ENCODE measurements around the gene CNR2. TPM values are rescaled to one million over a fixed set of nuclear protein-coding genes. Genes with fewer than 3 reads are reported as not detected.

CNR2 gene
- total and polyA plus RNA-seq, 2 experiments from 2014 or later = not detected

DNA sequence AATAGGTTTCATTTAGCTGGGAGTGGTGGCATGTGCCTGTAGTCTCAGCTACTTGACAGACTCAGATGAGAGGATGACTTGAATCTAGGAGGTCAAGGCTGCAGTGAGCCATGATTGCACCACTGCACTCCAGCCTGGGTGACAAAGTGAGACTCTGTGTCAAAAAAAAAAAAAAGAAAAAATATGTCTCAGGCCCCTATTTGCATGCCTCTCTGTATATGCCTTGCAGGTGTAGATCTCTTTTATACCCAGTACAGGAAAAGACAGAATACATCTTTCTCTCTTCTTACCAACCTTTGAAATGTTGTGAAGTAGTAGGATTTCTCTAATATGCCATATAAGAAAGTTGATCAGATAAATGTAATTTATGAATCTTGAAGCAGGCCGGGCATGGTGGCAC is 6.4 kb downstream of the CNR2 start (continued):
- TF ChIP-seq EZH2 (IDR thresholded peaks at IDR 0.05; ENCODE audit: low read depth, unreplicated experiment) = no peak

DNA sequence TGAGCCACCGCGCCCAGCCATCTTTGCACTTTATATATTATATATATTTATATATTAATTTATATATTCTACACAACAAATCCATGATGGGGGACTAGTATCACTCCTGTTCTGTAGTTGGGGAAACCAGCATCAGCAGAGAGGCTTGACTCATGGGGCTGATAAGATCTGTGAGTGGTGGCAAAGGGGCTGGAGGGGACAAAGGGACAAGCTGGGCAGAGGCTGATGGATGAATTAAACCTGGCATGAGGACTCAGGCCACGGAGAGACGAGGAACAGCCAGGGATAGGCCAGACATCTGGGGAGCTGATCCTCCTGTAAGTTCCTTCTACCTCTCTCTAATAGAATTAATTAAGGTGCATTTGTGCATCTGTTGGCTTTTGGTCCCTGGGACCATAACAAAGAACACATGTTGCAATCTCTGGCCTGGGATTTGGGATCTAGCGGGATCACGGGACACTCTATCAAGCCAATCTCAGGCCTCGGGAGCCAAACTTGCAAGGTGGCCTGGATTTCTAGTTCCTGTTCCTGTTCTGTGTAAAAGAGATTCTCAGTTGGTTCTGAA is 7.6 kb downstream of the CNR2 start:
- Histone ChIP-seq H3K4me2 (no peak overlapping the region), H2AFZ (no peak overlapping the region), H3K9me2 (ENCODE audit: insufficient read depth) (no peaks in the 10 kb centered on the region), H3K4me1 (ENCODE audit: insufficient read depth) (peaks cover 20% of the 10 kb centered on the region), H3F3A (replicated peaks; ENCODE audit: low read depth) (peaks cover 3% of the 10 kb centered on the region; the same call in 1 of the 2 replicates), H3K4me3 (no peak overlapping the region), H3K79me2 (replicated peaks; ENCODE audit: insufficient read depth) (no peaks in the 10 kb centered on the region), H3K36me3 (ENCODE audit: insufficient read depth) (no peaks in the 10 kb centered on the region), H3K27ac (ENCODE audit: low read depth) (no peak overlapping the region), H4K20me1 (replicated peaks; ENCODE audit: insufficient read depth) (no peaks in the 10 kb centered on the region), H3K27me3 (ENCODE audit: insufficient read depth) (peaks cover 45% of the 10 kb centered on the region)
- Mint-ChIP-seq H3K4me3 (no peak overlapping the region), H3K9me3 (no peaks in the 10 kb centered on the region), H3K4me1 (peaks cover 23% of the 10 kb centered on the region), H3K27ac (no peak overlapping the region), H3K36me3 (ENCODE audit: low read depth) (no peaks in the 10 kb centered on the region; the same call in 2 of the 3 replicates), H3K27me3 (ENCODE audit: insufficient read depth, low read depth, poor library complexity) (peaks cover 38% of the 10 kb centered on the region)
- DNase-seq (ENCODE audit: low spot score) (no peak), ATAC-seq (no peak)
- TF ChIP-seq ZNF331 (CRISPR knock-in tag; IDR thresholded peaks at IDR 0.05; ENCODE audit: low read depth) = no peak
- TF ChIP-seq, protein P1, sequence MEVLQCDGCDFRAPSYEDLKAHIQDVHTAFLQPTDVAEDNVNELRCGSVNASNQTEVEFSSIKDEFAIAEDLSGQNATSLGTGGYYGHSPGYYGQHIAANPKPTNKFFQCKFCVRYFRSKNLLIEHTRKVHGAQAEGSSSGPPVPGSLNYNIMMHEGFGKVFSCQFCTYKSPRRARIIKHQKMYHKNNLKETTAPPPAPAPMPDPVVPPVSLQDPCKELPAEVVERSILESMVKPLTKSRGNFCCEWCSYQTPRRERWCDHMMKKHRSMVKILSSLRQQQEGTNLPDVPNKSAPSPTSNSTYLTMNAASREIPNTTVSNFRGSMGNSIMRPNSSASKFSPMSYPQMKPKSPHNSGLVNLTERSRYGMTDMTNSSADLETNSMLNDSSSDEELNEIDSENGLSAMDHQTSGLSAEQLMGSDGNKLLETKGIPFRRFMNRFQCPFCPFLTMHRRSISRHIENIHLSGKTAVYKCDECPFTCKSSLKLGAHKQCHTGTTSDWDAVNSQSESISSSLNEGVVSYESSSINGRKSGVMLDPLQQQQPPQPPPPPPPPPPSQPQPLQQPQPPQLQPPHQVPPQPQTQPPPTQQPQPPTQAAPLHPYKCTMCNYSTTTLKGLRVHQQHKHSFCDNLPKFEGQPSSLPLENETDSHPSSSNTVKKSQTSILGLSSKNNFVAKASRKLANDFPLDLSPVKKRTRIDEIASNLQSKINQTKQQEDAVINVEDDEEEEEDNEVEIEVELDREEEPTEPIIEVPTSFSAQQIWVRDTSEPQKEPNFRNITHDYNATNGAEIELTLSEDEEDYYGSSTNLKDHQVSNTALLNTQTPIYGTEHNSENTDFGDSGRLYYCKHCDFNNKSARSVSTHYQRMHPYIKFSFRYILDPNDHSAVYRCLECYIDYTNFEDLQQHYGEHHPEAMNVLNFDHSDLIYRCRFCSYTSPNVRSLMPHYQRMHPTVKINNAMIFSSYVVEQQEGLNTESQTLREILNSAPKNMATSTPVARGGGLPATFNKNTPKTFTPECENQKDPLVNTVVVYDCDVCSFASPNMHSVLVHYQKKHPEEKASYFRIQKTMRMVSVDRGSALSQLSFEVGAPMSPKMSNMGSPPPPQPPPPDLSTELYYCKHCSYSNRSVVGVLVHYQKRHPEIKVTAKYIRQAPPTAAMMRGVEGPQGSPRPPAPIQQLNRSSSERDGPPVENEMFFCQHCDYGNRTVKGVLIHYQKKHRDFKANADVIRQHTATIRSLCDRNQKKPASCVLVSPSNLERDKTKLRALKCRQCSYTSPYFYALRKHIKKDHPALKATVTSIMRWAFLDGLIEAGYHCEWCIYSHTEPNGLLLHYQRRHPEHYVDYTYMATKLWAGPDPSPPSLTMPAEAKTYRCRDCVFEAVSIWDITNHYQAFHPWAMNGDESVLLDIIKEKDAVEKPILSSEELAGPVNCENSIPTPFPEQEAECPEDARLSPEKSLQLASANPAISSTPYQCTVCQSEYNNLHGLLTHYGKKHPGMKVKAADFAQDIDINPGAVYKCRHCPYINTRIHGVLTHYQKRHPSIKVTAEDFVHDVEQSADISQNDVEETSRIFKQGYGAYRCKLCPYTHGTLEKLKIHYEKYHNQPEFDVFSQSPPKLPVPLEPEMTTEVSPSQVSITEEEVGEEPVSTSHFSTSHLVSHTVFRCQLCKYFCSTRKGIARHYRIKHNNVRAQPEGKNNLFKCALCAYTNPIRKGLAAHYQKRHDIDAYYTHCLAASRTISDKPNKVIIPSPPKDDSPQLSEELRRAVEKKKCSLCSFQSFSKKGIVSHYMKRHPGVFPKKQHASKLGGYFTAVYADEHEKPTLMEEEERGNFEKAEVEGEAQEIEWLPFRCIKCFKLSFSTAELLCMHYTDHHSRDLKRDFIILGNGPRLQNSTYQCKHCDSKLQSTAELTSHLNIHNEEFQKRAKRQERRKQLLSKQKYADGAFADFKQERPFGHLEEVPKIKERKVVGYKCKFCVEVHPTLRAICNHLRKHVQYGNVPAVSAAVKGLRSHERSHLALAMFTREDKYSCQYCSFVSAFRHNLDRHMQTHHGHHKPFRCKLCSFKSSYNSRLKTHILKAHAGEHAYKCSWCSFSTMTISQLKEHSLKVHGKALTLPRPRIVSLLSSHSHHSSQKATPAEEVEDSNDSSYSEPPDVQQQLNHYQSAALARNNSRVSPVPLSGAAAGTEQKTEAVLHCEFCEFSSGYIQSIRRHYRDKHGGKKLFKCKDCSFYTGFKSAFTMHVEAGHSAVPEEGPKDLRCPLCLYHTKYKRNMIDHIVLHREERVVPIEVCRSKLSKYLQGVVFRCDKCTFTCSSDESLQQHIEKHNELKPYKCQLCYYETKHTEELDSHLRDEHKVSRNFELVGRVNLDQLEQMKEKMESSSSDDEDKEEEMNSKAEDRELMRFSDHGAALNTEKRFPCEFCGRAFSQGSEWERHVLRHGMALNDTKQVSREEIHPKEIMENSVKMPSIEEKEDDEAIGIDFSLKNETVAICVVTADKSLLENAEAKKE (CRISPR knock-in tag; IDR thresholded peaks at IDR 0.05) = no peak
- TF ChIP-seq, protein P2, sequence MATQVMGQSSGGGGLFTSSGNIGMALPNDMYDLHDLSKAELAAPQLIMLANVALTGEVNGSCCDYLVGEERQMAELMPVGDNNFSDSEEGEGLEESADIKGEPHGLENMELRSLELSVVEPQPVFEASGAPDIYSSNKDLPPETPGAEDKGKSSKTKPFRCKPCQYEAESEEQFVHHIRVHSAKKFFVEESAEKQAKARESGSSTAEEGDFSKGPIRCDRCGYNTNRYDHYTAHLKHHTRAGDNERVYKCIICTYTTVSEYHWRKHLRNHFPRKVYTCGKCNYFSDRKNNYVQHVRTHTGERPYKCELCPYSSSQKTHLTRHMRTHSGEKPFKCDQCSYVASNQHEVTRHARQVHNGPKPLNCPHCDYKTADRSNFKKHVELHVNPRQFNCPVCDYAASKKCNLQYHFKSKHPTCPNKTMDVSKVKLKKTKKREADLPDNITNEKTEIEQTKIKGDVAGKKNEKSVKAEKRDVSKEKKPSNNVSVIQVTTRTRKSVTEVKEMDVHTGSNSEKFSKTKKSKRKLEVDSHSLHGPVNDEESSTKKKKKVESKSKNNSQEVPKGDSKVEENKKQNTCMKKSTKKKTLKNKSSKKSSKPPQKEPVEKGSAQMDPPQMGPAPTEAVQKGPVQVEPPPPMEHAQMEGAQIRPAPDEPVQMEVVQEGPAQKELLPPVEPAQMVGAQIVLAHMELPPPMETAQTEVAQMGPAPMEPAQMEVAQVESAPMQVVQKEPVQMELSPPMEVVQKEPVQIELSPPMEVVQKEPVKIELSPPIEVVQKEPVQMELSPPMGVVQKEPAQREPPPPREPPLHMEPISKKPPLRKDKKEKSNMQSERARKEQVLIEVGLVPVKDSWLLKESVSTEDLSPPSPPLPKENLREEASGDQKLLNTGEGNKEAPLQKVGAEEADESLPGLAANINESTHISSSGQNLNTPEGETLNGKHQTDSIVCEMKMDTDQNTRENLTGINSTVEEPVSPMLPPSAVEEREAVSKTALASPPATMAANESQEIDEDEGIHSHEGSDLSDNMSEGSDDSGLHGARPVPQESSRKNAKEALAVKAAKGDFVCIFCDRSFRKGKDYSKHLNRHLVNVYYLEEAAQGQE (IDR thresholded peaks at IDR 0.05; ENCODE audit: unreplicated experiment) = no peak
- no peak for TF ChIP-seq POLR2AphosphoS5 (IDR thresholded peaks at IDR 0.05; ENCODE audit: low read depth)

Measured in GM23338 (cell line).